ENCODE data around the gene MECP2. TPM values are rescaled to one million over a fixed set of nuclear protein-coding genes. Genes with fewer than 3 reads are reported as not detected.

The MECP2 gene
- total RNA-seq, 1 donor from 2014 or later = 60.0 TPM

DNA sequence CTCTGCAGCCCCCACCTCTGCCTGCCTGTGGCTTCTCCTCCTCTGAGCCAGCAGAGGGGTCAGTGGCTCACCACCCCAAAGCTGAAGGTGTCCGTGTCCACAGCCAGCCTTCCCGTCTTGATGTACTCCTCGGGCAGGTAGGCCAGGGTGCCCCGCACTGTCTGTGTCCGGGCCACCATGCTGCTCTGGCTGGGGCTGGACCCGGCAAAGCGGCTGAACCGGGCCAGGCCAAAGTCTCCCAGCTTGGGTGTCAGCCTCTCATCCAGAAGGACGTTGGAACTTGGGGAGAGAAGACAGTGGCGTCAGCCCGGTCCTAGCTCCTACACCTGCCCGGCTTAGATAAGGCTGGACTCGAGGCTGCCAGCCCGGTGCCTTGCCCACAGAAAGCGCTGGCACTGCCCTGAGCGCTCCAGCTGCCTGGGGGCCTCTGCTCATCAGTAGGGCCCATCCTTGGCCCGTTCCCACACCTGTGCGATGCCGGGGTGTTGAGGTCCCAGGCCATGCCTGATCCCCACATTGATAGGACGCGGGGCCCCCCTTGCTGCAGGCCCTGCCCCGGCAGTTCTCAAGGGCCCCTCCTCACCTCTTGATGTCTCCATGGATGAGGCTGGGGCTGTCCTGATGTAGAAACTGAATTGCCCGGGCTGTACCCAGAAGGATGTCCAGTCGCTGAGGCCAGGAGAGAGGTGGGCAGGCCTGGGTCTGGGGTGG lies 81.0 kb downstream of the MECP2 start:
- TF ChIP-seq, protein P1, sequence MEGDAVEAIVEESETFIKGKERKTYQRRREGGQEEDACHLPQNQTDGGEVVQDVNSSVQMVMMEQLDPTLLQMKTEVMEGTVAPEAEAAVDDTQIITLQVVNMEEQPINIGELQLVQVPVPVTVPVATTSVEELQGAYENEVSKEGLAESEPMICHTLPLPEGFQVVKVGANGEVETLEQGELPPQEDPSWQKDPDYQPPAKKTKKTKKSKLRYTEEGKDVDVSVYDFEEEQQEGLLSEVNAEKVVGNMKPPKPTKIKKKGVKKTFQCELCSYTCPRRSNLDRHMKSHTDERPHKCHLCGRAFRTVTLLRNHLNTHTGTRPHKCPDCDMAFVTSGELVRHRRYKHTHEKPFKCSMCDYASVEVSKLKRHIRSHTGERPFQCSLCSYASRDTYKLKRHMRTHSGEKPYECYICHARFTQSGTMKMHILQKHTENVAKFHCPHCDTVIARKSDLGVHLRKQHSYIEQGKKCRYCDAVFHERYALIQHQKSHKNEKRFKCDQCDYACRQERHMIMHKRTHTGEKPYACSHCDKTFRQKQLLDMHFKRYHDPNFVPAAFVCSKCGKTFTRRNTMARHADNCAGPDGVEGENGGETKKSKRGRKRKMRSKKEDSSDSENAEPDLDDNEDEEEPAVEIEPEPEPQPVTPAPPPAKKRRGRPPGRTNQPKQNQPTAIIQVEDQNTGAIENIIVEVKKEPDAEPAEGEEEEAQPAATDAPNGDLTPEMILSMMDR (IDR thresholded peaks at IDR 0.05; ENCODE audit: unreplicated experiment) = no peak

DNA sequence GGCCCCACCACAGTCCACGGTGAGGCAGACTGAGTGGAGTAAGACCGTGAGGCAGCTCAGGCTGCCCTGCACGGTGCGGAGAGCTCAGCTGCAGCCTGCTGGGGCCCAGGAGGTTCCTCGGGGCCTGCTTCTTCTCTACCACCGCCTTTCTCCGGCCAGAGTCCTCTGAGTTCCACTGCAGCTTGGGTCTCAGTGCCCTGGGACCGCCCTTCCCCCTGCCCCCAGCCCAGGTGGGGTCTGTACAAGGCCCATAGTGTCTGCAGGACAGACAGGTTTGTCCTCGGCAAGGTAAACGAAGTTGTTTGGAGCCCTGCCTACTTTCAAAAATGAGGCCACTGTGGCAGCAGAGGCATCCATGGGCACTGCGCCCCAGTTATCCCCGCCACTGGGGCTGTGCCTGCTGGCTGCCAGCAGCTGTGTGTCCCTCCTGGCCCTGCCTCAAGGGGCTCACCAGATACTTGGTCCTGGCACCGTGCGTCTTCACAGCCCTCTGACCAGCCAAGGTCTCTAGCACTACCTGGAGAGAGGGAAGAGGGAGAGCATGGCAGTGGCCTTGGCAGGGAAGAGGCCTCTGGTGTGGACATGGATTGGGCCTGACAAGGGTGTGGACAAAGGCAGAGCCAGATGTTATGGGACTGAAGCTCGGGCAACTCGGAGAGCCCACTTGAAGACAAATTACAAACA lies 81.8 kb downstream of the MECP2 start:
- peaks cover 1% of the 10 kb centered on the region for H3K27me3 Mint-ChIP-seq (ENCODE audit: unreplicated experiment)
- TF ChIP-seq, protein P1 (IDR thresholded peaks at IDR 0.05; ENCODE audit: unreplicated experiment) = no peak
- H3K4me1 Mint-ChIP-seq (ENCODE audit: unreplicated experiment) = peaks cover 4% of the 10 kb centered on the region
- H3K9me3 Mint-ChIP-seq (ENCODE audit: unreplicated experiment) = no peaks in the 10 kb centered on the region
- no peak overlapping the region for H3K27ac Mint-ChIP-seq (ENCODE audit: unreplicated experiment)
- DNase-seq (ENCODE audit: low spot score) = no peak
- no peak overlapping the region for H3K4me3 Mint-ChIP-seq (ENCODE audit: unreplicated experiment)
- peaks cover 4% of the 10 kb centered on the region for H3K36me3 Mint-ChIP-seq (ENCODE audit: low read depth, unreplicated experiment)

More for the DNA sequence above, 81.0 kb downstream of the MECP2 start:
- Mint-ChIP-seq H3K4me3 (ENCODE audit: unreplicated experiment) (no peak overlapping the region), H3K27ac (ENCODE audit: unreplicated experiment) (no peak overlapping the region), H3K36me3 (ENCODE audit: low read depth, unreplicated experiment) (peaks cover 4% of the 10 kb centered on the region), H3K9me3 (ENCODE audit: unreplicated experiment) (no peaks in the 10 kb centered on the region), H3K27me3 (ENCODE audit: unreplicated experiment) (peaks cover 1% of the 10 kb centered on the region), H3K4me1 (ENCODE audit: unreplicated experiment) (peaks cover 4% of the 10 kb centered on the region)
- no peak for DNase-seq (ENCODE audit: low spot score)

DNA sequence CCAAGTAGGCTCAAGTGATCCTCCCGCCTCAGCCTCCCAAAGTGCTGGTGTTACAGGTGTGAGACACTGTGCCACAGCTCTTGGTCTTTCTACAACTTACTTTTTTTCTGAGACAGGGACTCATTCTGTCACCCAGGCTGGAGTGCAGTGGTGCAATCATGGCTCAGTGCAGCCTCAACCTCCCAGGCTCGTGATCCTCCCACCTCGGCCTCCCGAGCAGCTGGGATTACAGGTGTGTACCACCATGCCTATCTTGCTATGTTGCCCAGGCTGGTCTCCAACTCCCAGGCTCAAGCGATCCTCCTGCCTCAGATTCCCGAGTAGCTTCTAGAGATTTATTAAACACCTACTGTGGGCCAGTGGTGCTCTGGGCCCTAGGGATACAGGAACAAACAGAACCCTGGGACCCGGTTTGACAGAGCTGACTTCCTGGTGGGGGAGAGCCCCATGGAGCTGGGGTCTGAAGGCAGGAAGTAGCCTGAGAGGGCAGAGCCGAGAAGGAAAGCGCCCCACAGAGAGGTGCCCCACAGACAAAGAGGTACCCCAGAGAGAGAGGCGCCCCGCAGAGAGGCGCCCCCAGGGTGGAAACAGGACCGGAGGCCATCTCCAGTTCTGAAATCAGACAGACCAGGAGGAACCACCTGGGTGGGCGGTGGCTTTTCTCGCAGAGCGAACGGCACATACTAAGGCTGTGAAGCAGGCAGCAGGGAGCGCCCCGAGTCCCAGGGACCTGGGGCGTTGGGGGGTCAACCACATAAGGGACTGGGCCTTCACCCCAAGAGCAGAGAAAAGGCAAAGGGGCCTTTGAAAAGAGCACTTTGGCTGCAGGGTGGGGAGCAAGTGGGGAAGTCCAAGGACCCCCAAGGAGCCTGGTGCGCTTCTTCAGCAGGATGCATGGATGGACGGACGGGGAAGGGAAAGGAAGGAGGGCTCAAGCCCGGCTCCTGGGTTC lies 82.8 kb downstream of the MECP2 start:
- H3K27ac Mint-ChIP-seq (ENCODE audit: unreplicated experiment) = no peak overlapping the region
- TF ChIP-seq, protein P1 (IDR thresholded peaks at IDR 0.05; ENCODE audit: unreplicated experiment) = no peak
- no peak for DNase-seq (ENCODE audit: low spot score)

DNA sequence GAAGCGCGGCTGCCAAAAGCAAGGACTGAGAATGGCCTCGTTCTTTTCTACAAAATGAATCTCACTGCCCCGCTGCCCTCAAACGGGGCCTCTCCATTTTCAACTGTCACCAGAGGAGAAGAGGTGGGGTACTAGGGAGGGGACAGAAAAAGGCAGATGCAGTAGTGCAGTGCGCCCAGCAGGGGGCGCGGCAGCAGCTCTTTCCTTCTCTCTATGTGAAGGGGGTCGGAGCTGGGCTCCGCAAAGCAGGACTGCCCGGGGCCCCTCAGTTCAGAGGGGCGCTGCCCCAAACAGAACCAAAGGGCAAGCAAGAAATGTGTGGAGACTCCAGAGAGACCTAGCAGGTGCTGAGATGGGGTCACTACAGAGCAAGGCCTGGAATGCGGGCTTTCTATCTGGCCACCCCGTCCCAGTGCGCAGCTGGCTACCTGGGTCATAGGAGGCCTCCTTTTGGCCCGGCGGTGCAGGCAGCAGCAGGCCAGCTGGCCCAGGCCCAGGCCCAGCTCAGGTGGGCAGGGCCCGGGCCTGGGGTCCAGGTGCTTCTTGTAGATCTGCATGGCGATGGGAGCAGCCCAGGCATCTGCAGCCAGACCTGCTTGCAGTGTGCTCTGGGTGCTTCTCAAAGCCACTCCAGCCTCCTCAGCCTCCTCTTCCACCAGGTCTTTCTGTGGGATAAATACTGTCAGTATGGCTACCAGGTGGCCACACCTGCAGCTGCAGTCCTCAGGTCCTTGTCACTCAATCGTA lies 83.7 kb downstream of the MECP2 start:
- H3K4me3 Mint-ChIP-seq (ENCODE audit: unreplicated experiment) = no peak overlapping the region
- no peak overlapping the region for H3K27ac Mint-ChIP-seq (ENCODE audit: unreplicated experiment)
- DNase-seq (ENCODE audit: low spot score) = peak; percentile 43
- peaks cover 1% of the 10 kb centered on the region for H3K27me3 Mint-ChIP-seq (ENCODE audit: unreplicated experiment)
- H3K4me1 Mint-ChIP-seq (ENCODE audit: unreplicated experiment) = peaks cover 4% of the 10 kb centered on the region
- H3K9me3 Mint-ChIP-seq (ENCODE audit: unreplicated experiment) = no peaks in the 10 kb centered on the region
- TF ChIP-seq, protein P1 (IDR thresholded peaks at IDR 0.05; ENCODE audit: unreplicated experiment) = peak; percentile 82
- H3K36me3 Mint-ChIP-seq (ENCODE audit: low read depth, unreplicated experiment) = peaks cover 4% of the 10 kb centered on the region

More for the DNA sequence above, 82.8 kb downstream of the MECP2 start:
- Mint-ChIP-seq H3K36me3 (ENCODE audit: low read depth, unreplicated experiment) (peaks cover 4% of the 10 kb centered on the region), H3K9me3 (ENCODE audit: unreplicated experiment) (no peaks in the 10 kb centered on the region), H3K4me1 (ENCODE audit: unreplicated experiment) (peaks cover 4% of the 10 kb centered on the region), H3K4me3 (ENCODE audit: unreplicated experiment) (no peak overlapping the region), H3K27me3 (ENCODE audit: unreplicated experiment) (peaks cover 1% of the 10 kb centered on the region)

All from endothelial cell (in vitro differentiated cells).